Osteocyte (in vitro differentiated cells): ENCODE measurements around the gene TIE1. TPM values are rescaled to one million over a fixed set of nuclear protein-coding genes. Genes with fewer than 3 reads are reported as not detected.

ENCODE experiments used
- DNase-seq: peaks from one replicate; pipeline ENCODE4 v3.0.0; 2021; ENCODE audit warnings: mixed read lengths; ENCODE audit not compliant: unreplicated experiment; ENCODE audit errors: extremely low spot score
- H3K27ac Mint-ChIP-seq: one replicate; pipeline ENCODE4 v1.8.0; 2021; ENCODE audit warnings: mild to moderate bottlenecking, mixed read lengths; ENCODE audit not compliant: unreplicated experiment
- H3K27me3 Mint-ChIP-seq: one replicate; pipeline ENCODE4 v1.8.0; 2021; ENCODE audit warnings: mixed read lengths; ENCODE audit not compliant: unreplicated experiment
- H3K36me3 Mint-ChIP-seq: one replicate; pipeline ENCODE4 v1.8.0; 2021; ENCODE audit warnings: mixed read lengths; ENCODE audit not compliant: unreplicated experiment
- H3K4me1 Mint-ChIP-seq: one replicate; pipeline ENCODE4 v1.8.0; 2021; ENCODE audit warnings: mixed read lengths; ENCODE audit not compliant: unreplicated experiment
- H3K4me3 Mint-ChIP-seq: one replicate; pipeline ENCODE4 v1.8.0; 2021; ENCODE audit warnings: mild to moderate bottlenecking, moderate library complexity, mixed read lengths; ENCODE audit not compliant: unreplicated experiment
- H3K9me3 Mint-ChIP-seq: one replicate; pipeline ENCODE4 v1.8.0; 2021; ENCODE audit warnings: mixed read lengths; ENCODE audit not compliant: unreplicated experiment
- long read RNA-seq: library from polyadenylated mRNA; unstranded; transcript quantifications from one replicate; pipeline ENCODE4 v2.0.0, GENCODE V29; 2021
- total RNA-seq: library from RNA; stranded (reverse); gene quantifications from 2 replicates; pipeline ENCODE4 v1.2.1, GENCODE V29; 2021
- TF ChIP-seq, protein P1 (sequence below): fragments of 200-600 bp; sonication (generic); IDR thresholded peaks from 2 replicates; pipeline ENCODE4 v1.5.0; 2021; ENCODE audit warnings: antibody characterized with exemption, mild to moderate bottlenecking, moderate library complexity

The TIE1 gene
- total RNA-seq = not detected in 2 replicates
- long read RNA-seq = 0 reads

GRCh38 chr1:43300378-43301094, at the start of gene TIE1:
TSS of gene TIE1 (plus strand) at chr1:43300982. CDS start at chr1:43301072, 90 bp downstream.
- Mint-ChIP-seq H3K9me3 (no peaks in the 10 kb centered on the region), H3K27ac (no peak within 1 kb of the TSS), H3K36me3 (no peaks in the 10 kb centered on the region), H3K4me3 (no peak within 1 kb of the TSS), H3K4me1 (peaks cover 18% of the 10 kb centered on the region), H3K27me3 (no peaks in the 10 kb centered on the region)
- TF ChIP-seq, protein P1, sequence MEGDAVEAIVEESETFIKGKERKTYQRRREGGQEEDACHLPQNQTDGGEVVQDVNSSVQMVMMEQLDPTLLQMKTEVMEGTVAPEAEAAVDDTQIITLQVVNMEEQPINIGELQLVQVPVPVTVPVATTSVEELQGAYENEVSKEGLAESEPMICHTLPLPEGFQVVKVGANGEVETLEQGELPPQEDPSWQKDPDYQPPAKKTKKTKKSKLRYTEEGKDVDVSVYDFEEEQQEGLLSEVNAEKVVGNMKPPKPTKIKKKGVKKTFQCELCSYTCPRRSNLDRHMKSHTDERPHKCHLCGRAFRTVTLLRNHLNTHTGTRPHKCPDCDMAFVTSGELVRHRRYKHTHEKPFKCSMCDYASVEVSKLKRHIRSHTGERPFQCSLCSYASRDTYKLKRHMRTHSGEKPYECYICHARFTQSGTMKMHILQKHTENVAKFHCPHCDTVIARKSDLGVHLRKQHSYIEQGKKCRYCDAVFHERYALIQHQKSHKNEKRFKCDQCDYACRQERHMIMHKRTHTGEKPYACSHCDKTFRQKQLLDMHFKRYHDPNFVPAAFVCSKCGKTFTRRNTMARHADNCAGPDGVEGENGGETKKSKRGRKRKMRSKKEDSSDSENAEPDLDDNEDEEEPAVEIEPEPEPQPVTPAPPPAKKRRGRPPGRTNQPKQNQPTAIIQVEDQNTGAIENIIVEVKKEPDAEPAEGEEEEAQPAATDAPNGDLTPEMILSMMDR = no peak
- DNase-seq = no peak

DNA sequence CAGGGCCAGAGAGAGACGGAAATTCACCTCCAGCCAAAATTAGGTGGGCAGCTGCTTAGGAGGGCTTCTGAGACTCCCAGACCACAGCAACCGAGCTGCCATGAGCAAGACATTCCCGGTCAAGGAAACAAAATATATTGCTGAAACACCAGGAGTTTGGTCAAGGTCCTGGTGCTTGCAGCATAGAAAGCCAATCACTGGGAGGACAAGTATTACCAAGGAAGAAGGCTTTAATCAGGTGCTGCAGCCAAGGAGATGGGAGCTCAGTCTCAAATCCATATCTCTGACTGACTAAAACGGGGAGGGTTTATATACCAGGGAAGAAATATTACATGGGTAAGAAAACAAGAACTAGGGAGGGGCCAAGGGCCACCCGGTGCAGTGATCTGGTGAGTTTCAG, 49.8 kb upstream of the TIE1 start:
- Mint-ChIP-seq H3K36me3 (no peaks in the 10 kb centered on the region), H3K27ac (no peak overlapping the region), H3K27me3 (peaks cover 38% of the 10 kb centered on the region), H3K4me3 (no peak overlapping the region), H3K4me1 (no peaks in the 10 kb centered on the region), H3K9me3 (peaks cover 10% of the 10 kb centered on the region)
- no peak for DNase-seq
- TF ChIP-seq, protein P1 = no peak

DNA sequence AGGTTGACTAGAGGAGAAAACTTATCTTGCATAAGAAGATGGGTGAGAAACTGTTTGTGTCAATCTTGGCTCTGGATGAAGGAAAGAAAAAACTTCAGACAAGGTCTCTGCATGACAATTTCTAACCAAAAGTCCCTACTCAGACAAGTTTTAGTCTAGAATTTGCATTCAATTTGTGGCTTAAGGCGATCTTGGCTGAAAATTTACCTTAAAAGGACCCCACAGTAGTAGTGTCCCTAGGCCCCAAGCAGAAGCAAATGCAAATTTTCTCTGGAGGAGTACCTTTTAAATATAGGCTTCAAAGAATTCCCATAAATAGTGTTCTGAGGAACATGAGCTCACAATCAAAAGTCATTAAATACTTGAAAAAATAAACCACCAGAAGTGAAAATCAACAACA, 48.6 kb upstream of the TIE1 start:
- no peaks in the 10 kb centered on the region for H3K4me1 Mint-ChIP-seq
- peaks cover 41% of the 10 kb centered on the region for H3K27me3 Mint-ChIP-seq
- no peaks in the 10 kb centered on the region for H3K36me3 Mint-ChIP-seq
- H3K27ac Mint-ChIP-seq = no peak overlapping the region
- H3K4me3 Mint-ChIP-seq = no peak overlapping the region
- TF ChIP-seq, protein P1 = no peak
- DNase-seq = no peak
- peaks cover under 1% of the 10 kb centered on the region for H3K9me3 Mint-ChIP-seq

- Mint-ChIP-seq H3K27me3 (peaks cover 41% of the 10 kb centered on the region), H3K4me3 (no peak overlapping the region), H3K36me3 (no peaks in the 10 kb centered on the region), H3K9me3 (no peaks in the 10 kb centered on the region), H3K27ac (no peak overlapping the region), H3K4me1 (no peaks in the 10 kb centered on the region)
- TF ChIP-seq, protein P1 = no peak
- DNase-seq = no peak
These were observed 47.6 kb upstream of the TIE1 start for GRCh38 chr1:43253173-43253572.

DNA sequence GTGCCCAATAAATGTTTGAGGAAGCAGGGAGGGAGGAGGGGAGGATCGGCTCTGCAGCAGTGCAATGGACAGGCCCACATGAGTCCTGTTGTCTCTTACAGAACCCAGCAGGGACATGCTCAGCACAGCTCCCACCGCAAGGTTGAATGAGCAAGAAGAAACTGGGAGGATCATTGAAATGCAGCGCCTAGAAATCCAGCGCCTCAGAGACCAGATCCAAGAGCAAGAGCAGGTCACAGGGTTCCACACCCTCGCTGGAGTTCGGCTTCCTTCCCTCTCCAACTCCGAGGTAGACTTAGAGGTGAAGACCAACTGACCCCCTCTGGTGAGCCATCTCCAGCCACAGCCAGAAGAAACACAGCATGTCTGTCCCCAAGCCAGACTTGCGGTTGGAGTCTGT, 46.9 kb upstream of the TIE1 start:
- TF ChIP-seq, protein P1 = no peak
- Mint-ChIP-seq H3K27me3 (peaks cover 41% of the 10 kb centered on the region), H3K9me3 (no peaks in the 10 kb centered on the region), H3K4me1 (no peaks in the 10 kb centered on the region), H3K36me3 (no peaks in the 10 kb centered on the region), H3K4me3 (no peak overlapping the region), H3K27ac (no peak overlapping the region)
- DNase-seq = no peak
